Brain microvascular endothelial cell (primary cell): ENCODE measurements around the gene NCAM2.

Source experiments
- DNase-seq: peaks from one replicate; pipeline ENCODE4 v3.0.0-alpha.2; 2020
- H3K27ac ChIP-seq: fragments of 250-450 bp; sonication (Bioruptor Pico); 2 replicates; pipeline ENCODE4 v1.5.1; 2020; ENCODE audit warnings: mild to moderate bottlenecking, moderate library complexity
- H3K27me3 ChIP-seq: fragments of 250-450 bp; sonication (Bioruptor Pico); replicated peaks from 2 replicates; pipeline ENCODE4 v1.5.1; 2020; ENCODE audit warnings: mild to moderate bottlenecking
- H3K36me3 ChIP-seq: fragments of 250-450 bp; sonication (Bioruptor Pico); replicated peaks from 2 replicates; pipeline ENCODE4 v1.5.1; 2020; ENCODE audit warnings: mild to moderate bottlenecking
- H3K4me3 ChIP-seq: 2 replicates; pipeline ENCODE4 v1.5.1; 2011; ENCODE audit warnings: low read depth, mild to moderate bottlenecking, control low read depth, low read length, moderate library complexity
- in situ Hi-C: cut with HindIII; loops from 2 replicates; pipeline ENCODE4 v1.10.0; 2017; ENCODE audit warnings: low sequenced_read_pairs, low pct_ligation_motif_present
- TF ChIP-seq, protein P1 (sequence below): IDR thresholded peaks from 2 replicates; pipeline ENCODE4 v1.5.1; 2011; ENCODE audit warnings: low read depth, mild to moderate bottlenecking, moderate library complexity, low read length, control low read depth, inconsistent platforms; ENCODE audit errors: missing control alignments

The NCAM2 gene

DNA sequence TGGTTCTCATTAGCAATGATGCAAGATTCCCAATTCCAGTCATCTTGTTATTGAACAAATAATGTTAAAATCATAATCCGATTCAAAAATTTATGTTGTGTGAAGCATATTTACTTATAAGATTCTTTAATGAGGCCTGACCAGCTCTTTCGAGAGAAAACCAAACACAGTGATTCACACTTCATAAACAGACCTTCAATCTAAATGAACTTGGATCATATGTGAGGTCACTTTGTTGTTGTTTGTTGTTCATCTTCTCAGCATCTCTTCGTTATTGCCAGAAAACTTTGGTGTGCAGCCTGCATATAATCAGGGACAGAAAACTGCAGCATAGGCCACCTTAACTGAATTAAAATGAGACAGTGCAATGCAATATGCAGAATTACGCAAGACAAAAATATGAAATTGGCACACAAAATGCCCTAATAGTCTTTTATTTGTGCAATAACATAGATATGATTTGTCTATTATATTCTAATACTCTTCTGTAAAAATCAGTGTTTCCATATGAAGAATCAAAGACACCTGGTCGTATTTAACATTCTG is 30.1 kb downstream of the NCAM2 start:
- Histone ChIP-seq H3K27ac (no peak overlapping the region), H3K36me3 (no peaks in the 10 kb centered on the region), H3K27me3 (no peaks in the 10 kb centered on the region), H3K4me3 (no peak overlapping the region)
- TF ChIP-seq, protein P1, sequence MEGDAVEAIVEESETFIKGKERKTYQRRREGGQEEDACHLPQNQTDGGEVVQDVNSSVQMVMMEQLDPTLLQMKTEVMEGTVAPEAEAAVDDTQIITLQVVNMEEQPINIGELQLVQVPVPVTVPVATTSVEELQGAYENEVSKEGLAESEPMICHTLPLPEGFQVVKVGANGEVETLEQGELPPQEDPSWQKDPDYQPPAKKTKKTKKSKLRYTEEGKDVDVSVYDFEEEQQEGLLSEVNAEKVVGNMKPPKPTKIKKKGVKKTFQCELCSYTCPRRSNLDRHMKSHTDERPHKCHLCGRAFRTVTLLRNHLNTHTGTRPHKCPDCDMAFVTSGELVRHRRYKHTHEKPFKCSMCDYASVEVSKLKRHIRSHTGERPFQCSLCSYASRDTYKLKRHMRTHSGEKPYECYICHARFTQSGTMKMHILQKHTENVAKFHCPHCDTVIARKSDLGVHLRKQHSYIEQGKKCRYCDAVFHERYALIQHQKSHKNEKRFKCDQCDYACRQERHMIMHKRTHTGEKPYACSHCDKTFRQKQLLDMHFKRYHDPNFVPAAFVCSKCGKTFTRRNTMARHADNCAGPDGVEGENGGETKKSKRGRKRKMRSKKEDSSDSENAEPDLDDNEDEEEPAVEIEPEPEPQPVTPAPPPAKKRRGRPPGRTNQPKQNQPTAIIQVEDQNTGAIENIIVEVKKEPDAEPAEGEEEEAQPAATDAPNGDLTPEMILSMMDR: no peak
- in situ Hi-C loops: no loop called here
- DNase-seq: no peak

DNA sequence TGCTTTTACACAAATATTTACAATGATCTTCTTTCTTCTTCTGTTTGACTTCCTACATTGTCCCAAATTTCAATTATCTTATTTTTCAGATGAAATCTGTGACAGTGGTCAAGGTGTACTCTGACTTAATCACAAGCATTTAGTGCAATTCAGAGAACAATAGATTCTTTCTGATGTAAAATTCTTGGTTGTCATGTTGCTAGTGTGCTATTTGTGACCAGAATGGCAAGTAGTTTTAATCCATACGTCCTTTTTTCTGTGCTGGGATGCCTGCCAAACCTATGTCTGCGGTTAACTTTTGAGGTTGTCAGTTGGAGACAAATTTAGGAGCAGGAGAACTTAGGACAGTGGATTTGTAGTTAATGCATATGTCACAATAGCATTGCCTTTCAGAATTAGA is 31.0 kb downstream of the NCAM2 start:
- no peaks in the 10 kb centered on the region for H3K36me3 ChIP-seq
- no peak overlapping the region for H3K27ac ChIP-seq
- no peaks in the 10 kb centered on the region for H3K27me3 ChIP-seq
- in situ Hi-C loops: no loop called here
- TF ChIP-seq, protein P1: no peak
- DNase-seq: no peak
- no peak overlapping the region for H3K4me3 ChIP-seq

DNA sequence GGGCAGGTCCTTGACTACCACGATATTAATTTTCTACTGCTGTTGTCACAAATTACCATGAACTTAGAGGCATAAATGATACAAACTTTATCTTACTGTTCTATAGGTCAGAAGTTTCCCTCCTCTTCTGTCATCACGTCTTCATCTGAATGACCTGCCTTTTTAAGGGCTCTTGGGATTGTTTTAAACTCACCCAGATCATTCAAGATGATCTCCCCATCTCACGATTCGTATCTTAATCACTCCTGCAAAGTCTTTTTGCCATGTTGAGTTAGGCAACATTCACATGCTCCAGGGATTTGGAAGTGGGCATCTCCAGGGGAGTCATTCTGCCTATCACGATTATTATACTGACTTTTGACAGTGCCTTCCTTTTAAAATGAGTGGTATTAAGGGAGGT is 32.1 kb downstream of the NCAM2 start:
- no peaks in the 10 kb centered on the region for H3K27me3 ChIP-seq
- no peak for DNase-seq
- no peaks in the 10 kb centered on the region for H3K36me3 ChIP-seq
- no peak overlapping the region for H3K27ac ChIP-seq
- in situ Hi-C loops: no loop called here
- H3K4me3 ChIP-seq: no peak overlapping the region
- TF ChIP-seq, protein P1: no peak

DNA sequence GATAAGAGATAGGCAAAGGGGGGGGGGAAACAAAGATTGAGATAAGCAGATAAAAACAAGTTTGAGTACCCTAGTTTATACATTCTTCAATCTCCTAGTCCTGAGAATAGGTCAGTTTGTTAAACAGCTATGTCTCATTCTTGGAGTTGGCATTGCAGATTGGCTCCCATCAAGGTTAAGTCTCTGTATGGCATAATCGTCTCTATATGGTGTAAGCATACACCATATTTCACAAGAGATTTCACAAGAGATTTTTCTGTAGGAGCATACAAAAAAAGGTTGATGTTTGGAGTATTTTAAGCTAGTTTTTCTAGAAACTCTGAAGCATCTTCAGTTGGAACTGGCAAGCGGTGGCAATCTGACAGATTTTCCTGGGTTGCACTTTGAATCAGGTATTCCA is 35.8 kb downstream of the NCAM2 start:
- DNase-seq: no peak
- in situ Hi-C loops: no loop called here
- H3K27me3 ChIP-seq: no peaks in the 10 kb centered on the region
- TF ChIP-seq, protein P1: no peak
- H3K4me3 ChIP-seq: no peak overlapping the region
- no peak overlapping the region for H3K27ac ChIP-seq
- no peaks in the 10 kb centered on the region for H3K36me3 ChIP-seq

DNA sequence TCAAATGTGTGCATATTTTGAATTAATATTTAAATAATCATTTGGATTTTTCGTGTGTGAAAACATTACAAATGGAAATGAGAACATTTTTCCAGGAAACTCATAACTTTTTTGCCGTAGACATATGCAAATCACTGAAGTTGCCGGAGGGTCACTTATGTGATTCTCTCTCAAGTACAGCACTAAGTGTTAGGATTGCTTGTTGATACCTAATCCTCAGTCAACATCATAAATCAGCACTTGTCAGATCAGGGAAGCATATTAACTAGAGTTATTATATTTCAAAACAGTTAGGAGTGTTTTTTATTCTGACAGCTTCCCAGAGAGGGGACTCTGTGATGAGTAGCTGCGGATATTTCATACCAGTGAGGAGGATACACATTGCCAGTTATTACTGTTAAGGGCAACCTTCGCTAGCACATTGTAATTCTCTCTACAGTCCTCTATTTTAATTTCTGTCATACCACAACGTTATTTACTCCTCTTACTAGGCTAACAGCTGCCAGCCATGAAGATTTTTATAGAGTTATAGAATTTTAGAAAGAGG is 41.5 kb downstream of the NCAM2 start:
- Histone ChIP-seq H3K27me3 (no peaks in the 10 kb centered on the region), H3K4me3 (no peak overlapping the region), H3K27ac (no peak overlapping the region), H3K36me3 (no peaks in the 10 kb centered on the region)
- TF ChIP-seq, protein P1: no peak
- in situ Hi-C loops: no loop called here
- DNase-seq: no peak

DNA sequence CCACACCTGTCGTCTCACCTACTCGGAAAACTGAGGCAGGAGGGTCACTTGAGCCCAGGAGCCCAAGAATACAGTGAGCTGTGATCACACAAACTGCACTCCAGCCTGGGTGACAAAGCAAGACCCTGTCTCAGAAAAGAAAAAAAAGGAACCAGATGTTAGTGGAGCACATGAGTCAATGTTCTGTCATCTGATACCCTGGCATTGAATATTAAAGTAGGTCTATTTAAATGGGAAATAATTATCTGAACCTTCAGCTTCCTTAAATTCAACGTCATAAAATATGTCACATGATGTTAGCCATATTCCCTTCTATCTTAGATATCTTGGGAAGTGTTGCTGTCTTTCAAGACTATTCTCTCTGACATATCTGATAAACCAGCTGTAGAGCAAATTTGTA is 47.3 kb downstream of the NCAM2 start:
- H3K27me3 ChIP-seq: no peaks in the 10 kb centered on the region
- no peak overlapping the region for H3K4me3 ChIP-seq
- no peaks in the 10 kb centered on the region for H3K36me3 ChIP-seq
- DNase-seq: no peak
- in situ Hi-C loops: no loop called here
- H3K27ac ChIP-seq: no peak overlapping the region
- TF ChIP-seq, protein P1: no peak
